ENCODE measurements around the gene ZFTA.
A peak's percentile ranks its signal among the peaks of the same experiment; 100 is the strongest.

The ZFTA gene

DNA sequence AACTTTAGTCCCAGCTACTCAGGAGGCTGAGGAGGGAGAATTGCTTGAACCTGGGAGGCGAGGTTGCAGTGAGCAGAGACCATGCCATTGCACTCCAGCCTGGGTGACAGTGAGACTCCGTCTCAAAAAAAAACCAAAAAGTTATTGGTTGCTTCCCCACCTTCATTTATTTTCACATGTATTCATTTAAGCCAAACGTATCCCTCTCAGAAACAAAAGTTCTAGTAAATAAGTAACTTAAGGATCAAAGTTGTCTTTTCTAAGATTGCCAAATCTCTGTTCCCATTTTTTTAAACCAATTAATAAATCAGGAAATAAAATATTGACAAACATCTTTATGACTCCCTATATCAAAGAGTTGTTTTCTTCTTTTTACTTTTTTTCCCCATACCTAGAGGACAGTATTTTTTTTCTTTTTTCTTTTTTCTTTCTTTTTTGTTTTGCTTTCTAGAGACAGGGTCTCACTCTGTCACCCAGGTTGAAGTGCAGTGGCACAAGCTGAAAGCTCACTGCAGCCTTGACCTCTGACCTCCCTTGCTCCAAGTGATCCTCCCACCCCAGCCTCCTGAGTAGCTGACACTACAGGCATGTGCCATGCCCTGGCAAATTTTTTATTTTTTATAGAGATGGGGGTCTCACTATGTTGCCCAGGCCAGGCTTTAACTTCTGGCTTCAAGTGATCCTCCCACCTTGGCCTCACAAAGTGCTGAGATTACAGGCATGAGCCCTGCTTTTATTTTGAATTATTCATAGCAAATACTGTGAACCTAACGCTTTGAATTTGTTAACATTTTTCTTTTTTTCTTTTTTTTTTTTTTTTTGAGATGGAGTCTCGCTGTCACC is 11.4 kb downstream of the ZFTA start:
- DNase-seq (ENCODE audit: low read depth in 4 of 4, low spot score in 1 of 4) = no peak

DNA sequence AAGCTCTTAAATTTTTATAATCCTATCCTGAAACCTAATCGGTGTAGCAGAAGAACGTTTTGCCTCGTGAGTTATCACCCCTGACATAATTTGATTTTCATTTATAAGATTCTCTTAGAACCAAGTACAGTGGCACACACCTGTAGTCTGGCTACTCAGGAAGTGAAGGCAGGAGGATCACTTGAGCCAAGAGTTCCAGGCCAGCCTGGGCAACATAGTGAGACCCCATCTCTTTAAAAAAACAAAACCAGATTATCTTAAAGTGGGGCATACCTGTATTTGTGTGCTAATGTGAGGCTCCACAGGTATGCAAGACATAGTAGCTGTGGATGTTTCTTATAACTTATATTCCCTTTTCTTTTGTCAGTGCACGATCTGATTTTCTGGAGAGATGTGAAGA is 19.0 kb downstream of the ZFTA start:
- DNase-seq (ENCODE audit: low read depth in 4 of 4, low spot score in 1 of 4) = no peak

- no peak for DNase-seq (ENCODE audit: low read depth in 4 of 4, low spot score in 1 of 4)
These were observed 21.6 kb downstream of the ZFTA start for GRCh38 chr11:63747011-63747410.

GRCh38 chr11:63745304-63746170 is 23.0 kb downstream of the ZFTA start:
- DNase-seq (ENCODE audit: low read depth in 4 of 4, low spot score in 1 of 4) = no peak

DNA sequence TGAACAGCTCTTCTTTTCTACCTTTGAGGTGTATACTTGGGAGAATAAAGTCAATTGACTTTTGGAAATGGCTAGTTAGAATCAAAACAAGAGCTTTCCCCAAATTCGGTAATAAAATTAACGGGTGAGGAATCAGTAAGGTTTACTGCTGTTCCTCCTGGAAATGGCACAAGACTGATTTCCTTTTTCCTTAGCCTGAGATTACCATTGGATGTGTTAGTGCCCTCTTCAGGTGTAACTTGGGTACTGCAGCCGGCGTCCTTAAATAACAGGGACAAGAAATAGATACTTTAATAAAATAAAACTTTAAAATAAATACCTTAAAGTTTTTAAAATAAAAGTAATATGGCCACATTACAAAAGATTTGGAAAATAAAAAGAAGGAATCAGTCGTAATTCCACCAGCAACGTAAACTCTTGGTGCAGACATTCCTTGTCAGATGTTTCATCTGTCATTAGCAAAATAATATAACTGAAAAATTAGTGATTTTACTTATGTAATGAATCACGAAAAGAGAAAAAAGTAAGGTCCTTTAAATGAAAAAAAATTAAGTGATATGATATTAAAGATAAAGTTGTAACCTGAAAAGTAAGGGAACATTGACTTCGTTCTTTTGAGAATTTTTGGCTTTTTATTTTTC is 29.7 kb downstream of the ZFTA start:
- DNase-seq (ENCODE audit: low read depth in 4 of 4, low spot score in 1 of 4) = peak; percentile 41 to 45 (median 42)

- no peak for DNase-seq (ENCODE audit: low read depth in 4 of 4, low spot score in 1 of 4)
These were observed 30.9 kb downstream of the ZFTA start for GRCh38 chr11:63737718-63738117.

GRCh38 chr11:63736864-63737263 is 31.7 kb downstream of the ZFTA start:
- no peak for DNase-seq (ENCODE audit: low read depth in 4 of 4, low spot score in 1 of 4)

DNA sequence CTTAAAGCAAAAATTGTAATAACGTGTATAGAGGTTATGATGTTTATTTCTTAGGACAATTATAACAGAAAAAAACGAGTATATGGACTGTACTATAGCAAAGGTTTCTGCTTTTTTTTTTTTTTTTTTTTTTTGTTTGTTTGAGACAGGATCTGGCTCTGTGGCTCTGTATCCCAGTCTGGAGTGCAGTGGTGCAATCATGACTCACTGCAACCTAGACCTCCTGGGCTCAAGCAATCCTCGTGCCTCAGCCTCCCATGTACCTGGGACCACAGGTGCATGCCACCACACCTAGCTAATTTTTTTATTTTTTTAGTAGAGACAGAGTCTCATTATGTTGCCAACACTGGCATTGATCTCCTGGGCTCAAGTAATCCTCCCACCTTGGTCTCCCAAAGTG is 39.2 kb downstream of the ZFTA start:
- DNase-seq (ENCODE audit: low read depth in 4 of 4, low spot score in 1 of 4) = no peak

DNA sequence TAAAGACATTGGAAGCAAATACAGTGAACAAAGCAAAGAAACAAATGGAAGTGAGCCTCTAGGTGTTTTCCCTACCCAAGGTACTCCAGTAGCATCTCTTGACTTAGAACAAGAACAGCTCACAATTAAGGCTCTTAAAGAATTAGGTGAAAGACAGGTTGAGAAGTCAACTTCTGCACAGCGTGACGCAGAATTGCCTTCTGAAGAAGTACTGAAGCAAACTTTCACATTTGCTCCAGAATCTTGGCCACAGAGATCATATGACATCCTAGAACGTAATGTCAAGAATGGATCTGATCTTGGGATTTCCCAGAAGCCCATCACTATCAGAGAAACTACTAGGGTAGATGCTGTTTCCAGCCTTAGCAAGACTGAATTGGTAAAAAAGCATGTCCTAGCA is 48.0 kb downstream of the ZFTA start:
- DNase-seq (ENCODE audit: low read depth in 4 of 4, low spot score in 1 of 4) = no peak

DNA sequence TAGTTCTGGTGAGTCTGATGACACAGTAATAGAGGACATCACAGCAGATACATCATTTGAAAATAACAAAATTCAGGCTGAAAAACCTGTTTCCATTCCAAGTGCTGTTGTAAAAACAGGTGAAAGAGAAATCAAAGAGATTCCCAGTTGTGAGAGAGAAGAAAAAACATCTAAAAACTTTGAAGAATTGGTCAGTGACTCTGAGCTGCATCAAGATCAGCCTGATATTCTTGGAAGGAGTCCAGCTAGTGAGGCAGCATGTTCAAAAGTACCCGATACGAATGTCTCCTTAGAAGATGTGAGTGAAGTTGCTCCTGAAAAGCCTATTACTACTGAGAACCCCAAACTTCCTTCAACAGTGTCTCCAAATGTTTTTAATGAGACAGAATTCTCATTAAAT is 48.6 kb downstream of the ZFTA start:
- no peak for DNase-seq (ENCODE audit: low read depth in 4 of 4, low spot score in 1 of 4)

- no peak for DNase-seq (ENCODE audit: low read depth in 4 of 4, low spot score in 1 of 4)
These were observed 49.6 kb downstream of the ZFTA start for GRCh38 chr11:63719001-63719400.
